DOHH2 (cell line): ENCODE measurements around the gene SPDYE2B.
"Not testable (repeated sequence)": the region's sequence is repeated elsewhere in the genome, so short reads cannot be mapped to it uniquely, and the experiment has no call there.

ENCODE experiments used
- CTCF ChIP-seq: fragments of 200-600 bp; sonication (generic); IDR thresholded peaks from one replicate; pipeline ENCODE4 v1.5.1; 2014; ENCODE audit warnings: antibody characterized with exemption, mild to moderate bottlenecking, low read depth, low read length; ENCODE audit not compliant: poor library complexity, severe bottlenecking
- EZH2phosphoT487 ChIP-seq: fragments of 200-600 bp; sonication (generic); IDR thresholded peaks from 2 replicates; pipeline ENCODE4 v1.6.1; 2017; ENCODE audit warnings: borderline replicate concordance, mild to moderate bottlenecking, antibody characterized with exemption, low read length, moderate library complexity, mixed read lengths

GRCh38 chr7:102664765-102665164 is 14.6 kb downstream of the SPDYE2B start:
- TF ChIP-seq EZH2phosphoT487, CTCF: not testable (repeated sequence)
